SKM-1 treated with dmso at 0.1 percent for 144 hours (cell line): ENCODE measurements around the gene C2orf42.
"Not testable (repeated sequence)": the region's sequence is repeated elsewhere in the genome, so short reads cannot be mapped to it uniquely, and the experiment has no call there.

ENCODE experiments used
- DNase-seq: peaks from one replicate; lab custom pipeline; 2025; ENCODE audit not compliant: unreplicated experiment; lab: John Stamatoyannopoulos, UW

C2orf42 gene

DNA sequence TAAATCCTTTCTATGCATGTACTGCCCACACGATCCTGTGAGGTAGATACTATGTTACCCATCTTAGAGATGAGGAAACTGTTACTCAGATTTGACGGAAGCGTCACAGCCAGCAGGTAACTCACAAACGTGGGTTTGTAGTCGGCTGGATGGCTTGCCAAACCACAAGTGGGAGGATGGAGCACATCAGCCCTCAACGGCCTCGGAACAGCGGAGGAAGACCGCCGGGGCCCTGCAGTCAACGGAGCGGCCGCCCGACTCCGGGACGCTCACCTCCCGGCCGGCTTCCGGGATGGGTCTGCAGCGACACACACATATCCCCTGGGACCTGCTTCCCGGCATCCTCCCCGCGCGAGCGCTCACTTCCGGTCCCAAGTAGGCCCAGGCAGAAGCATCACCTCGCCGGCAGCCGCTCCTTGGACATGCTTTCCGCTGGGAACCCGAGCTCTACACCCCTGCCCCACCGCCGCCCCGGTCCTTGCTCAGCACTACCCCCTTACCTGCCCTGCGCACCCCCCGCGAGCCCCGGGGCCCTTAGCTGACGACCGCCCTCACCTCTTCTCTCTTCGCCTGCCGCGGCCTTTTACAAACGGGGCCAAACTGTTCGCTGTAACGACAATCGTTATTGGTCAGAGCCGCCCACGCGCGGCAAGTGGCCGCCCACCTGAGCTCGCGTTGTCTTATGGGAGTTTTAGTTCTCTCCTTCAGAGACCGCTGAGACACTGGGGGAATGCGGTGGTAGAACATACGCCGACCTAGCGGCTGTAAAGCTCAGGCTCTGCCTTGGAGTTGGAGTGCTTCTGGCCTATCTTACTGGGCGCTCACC lies at the start of gene C2orf42:
Gene C2orf42 (minus strand): TSS at position 602 of the 826 bp plus-strand sequence. CDS start 9,034 bp downstream, outside the sequence.
- peak; percentile 93 for DNase-seq

DNA sequence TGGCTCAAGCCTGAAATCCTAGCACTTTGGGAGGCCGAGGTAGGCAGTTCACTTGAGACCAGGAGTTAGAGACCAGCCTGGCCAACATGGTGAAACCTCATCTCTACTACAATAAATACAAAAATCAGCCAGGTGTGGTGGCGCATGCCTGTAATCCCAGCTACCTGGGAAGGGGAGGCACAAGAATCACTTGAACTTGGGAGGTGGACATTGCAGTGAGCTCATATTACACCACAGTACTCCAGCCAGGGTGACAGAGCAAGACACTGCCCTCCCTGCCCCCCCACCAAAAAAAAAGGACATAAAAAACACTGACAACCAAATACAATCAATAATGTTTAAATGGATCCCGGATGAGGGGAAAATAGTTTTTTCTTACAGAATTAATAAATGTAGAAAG lies 49.8 kb upstream of the C2orf42 start:
- DNase-seq: no peak

DNA sequence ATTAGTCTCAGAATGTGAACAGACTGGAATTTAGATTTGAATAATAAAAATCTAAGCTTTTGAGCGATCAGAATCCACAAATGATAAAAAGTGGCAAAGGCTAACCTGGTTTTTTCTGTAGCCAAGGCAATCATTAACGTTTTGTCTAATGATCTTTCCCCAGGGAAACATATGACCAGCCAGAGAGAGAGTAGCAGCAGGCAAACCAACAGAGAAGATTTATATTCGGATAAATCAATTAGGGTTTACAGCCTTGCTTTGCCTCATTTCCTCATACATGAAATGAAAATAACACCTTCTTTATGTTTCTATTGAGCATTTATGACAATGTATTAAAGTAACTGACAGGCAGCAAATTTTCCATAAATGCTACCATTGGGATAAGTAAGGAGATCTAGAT lies 43.1 kb upstream of the C2orf42 start:
- no peak for DNase-seq

DNA sequence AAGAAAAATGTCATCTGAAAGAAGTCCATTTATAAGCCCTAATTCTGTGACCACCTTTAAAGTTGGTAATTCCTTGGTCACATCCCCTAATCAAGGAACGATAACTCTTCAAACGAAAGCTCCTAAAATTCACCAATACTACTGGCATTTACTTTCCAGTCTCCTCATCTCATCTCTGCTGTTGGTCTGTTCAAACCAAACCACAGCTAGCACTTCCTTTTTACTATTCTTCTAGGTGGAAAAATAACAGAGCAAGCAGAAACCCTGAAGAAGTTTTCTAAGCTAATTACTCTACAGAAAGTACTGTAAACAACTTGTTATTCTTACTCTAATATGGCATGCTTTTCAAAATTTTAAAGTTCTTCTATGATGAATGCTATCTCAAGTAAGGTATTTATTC lies 36.0 kb upstream of the C2orf42 start:
- no peak for DNase-seq

DNA sequence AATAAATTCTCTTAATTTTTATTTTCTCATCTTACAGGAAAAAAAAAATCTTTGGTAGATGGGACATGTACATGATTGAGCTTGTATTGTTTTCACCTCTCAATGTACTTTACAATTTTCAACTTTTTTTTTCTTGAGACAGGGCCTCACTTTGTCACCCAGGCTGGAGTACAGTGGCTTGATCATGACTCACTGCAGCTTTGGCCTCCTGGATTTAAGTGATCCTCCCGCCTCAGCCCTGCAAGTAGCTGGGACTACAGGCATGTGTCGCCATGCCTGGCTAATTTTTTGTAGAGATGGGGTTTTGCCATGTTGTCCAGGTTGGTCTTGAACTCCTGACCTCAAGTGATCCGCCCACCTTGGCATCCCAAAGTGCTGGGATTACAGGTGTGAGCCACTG lies 32.5 kb upstream of the C2orf42 start:
- not testable (repeated sequence) for DNase-seq

DNA sequence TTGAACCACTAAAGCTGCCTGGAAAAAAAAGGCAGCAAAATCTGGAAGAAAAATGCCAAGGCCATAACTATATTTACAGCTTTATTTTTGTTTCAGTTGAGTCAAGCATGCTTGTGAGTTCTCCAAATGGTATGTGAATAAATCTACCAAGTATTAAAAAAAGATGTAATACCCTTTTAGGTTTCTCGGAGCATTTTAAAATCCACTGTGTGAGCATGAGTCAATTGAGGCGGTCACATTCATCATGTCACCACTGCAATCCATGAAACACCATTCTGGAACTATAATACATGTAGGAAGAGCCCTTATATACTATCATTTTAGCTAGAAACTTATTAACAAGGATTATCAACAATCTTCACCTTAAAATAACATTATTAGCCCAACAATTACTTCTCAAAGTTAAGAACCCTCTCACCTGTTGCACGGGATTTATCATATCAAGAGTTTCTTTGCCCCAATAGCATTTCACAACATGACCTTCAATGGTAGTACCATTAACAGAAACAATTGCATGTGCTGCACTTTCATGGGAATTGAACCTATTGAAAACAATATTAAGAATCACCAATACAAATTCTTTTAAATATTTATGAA lies 24.2 kb upstream of the C2orf42 start:
- no peak for DNase-seq

DNA sequence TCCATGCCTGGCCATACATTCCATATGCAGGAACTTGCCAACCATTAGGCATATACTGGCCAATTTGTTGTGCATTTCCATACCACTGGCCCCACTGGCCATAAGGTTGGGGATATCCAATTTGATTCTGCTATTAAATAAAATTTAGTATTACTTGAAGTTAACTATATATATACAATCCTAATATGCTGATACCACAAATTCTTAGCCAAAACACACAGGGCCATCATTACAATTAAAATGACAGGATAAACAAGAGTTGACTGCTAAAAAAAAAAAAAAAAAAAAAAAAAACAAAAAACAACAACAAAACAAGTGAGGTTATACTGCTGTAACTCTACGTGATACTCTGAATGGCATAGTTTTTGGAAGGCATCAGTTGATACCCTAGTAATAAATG lies 23.5 kb upstream of the C2orf42 start:
- DNase-seq: no peak

DNA sequence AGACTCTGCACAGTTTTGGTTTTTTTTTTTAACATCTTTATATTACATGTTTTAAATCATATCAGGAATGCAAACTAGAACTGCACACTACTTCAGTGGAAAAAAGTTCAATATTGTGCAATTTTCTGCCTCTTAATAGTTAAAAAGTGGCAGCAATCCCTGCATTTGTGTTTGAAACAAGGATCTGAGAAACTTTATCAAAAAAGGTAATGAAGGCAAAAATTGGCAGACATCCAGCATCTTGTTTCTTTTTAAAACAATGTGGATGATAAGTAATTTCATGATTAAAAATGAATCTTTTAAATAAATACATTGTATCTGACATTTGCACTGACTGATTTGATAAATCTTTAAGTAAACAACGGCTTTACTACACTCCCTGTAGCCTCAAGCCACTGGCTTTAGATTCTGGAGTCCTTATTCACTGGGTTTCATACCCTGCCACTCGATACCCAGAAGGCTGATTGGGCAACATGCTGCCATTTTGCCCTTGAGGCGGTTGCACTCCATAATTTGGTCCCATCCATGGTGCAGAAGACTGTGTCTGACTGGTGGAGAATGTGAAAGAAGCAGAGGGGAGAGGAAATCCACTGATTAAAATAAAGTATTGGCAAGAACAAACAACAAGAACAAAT lies 21.6 kb upstream of the C2orf42 start:
- DNase-seq: no peak

DNA sequence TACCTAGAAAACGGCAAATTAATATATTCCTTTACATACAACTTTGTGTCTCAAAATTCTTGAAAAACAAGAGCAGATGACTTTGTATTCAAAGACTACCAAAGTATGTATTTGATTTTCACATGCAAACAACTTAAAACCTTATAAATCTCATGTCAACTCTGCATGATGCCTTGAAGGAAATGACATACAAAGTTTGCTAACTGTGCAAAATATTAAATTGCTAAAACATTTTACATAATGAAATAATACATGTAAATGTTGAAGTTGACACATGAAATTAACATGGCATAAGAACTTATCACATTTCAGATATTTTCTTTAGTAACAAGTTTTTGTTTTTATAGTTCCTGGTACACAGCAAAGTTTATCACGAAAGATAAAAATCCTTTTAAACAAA lies 20.8 kb upstream of the C2orf42 start:
- DNase-seq: no peak

DNA sequence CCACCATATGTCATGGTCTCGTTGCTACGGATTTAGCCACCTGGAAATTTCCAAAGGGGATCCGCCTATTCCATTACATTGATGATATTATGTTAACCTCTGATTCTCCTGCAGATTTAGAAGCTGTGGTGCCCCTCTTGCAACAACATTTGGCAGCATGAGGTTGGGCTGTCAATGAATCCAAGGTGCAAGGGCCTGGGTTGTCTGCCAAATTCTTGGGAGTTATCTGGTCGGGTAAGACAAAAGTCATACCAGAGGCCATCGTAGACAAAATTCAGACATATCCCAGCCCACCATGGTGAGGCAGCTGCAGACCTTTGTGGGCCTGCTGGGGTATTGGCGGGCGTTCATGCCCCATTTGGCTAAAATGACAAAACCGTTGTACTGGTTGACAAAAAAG lies 13.6 kb upstream of the C2orf42 start:
- DNase-seq: no peak

DNA sequence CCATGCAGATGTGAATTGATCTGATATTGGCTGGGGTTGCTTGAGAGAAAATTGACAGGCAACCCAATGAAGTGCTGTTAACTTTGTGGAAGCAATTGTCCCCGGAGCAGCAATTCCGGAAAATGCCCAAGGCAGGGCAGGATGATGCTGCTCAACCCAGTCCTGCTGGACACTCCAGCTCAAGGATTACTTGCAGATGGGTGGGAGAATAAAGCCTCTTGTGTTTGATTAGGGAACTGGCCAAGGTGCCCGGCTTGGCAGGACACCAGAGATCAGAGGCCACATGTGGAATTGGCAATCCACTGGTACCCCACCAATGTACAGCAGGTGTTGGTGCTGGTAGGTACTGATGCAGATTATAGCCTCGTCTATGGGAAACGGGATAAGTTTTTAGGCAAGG lies 12.3 kb upstream of the C2orf42 start:
- no peak for DNase-seq

DNA sequence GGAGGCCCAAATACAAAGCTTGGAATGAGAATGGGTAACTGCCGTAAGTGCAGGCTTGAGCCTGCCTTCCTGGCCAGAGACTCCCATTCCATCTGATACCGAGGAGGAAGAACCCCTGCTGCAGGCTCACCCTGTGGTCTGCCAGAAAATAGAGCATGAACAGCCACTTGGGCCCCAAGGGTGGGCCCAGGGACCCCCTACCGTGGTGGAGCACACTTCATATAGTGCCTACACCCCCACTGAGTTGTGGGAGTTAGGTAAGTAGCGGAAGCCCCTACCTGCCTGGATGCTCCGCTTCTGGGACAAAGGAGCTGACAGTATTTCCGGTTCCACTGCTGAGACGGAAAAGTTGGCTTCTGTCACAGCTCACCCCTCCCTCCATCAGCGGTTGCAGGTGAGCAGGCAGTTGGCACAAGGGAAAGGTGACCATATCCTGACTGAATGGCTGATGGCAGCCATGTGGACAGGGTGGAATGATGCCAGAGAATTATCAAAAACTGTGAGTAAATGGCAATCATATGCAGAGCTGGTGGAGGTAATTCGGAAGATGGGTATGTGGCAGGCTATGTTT lies 11.5 kb upstream of the C2orf42 start:
- DNase-seq: no peak

DNA sequence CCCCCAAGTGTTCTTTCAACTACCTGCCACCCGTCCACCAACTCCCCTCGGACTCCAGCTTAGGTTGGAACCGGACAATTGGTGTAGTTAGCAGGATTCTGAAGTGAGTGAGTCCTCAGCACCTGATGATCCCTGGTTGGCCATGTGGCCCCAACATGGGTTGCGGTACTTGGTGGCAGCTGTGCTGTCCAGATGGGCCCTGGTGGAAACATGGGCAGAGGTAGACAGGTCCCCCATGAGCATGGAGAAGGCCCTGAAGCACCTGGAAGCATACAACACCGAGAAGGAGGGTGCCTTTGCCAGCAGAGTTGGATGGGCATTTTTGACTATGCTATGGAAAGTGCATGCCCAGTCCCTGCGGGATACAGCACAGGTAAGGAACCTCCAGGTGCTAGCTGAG lies 11.0 kb upstream of the C2orf42 start:
- DNase-seq: no peak

DNA sequence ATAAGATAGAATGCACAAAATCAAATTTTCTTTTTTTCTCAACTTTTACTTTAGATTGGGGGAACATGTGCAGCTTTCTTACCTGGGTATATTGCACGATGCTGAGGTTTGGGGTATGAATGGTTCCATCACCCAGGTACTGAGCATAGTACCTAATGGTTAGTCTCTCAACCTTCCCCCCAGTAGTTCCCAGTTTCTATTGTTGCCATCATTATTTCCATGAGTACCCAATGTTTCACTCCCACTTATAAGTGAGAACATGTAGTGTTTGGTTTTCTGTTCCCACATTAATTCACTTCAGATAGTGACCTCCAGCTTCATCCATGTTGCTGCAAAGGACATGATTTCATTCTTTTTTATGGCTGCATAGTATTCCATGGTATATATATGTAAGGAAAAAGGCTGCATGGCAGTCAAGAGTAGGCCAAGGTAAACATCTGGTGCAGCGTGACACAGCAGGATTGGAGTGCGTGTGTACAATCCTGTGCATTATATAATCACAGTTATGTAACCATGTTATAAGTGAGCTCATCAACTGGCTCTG lies 10.5 kb upstream of the C2orf42 start:
- no peak for DNase-seq

DNA sequence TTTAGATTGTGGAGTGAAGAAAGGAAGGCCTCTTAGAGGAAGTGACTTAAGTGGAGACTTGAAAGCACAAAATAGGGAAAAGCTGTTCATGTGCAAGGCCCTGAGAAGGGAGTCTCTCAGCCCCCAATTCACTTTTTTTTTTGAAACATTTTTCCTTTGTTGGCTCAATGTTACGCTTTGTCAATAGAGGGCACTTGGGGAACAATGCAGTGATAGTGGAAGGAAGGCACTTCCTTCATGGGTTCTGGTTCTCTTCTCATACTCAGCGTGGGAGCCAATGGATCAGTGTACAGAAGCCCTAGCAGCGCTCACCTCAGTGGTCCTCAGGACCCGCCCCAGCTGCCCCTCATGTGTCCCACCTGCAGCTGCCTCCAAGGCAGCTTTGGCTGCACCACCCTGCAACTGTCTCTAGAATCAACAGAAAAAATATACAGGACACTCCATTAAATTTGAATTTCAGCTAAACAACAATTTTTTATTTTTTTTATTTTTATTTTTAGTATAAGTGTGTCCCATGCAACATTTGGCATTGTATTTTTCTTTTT lies 8.6 kb upstream of the C2orf42 start:
- DNase-seq: no peak

DNA sequence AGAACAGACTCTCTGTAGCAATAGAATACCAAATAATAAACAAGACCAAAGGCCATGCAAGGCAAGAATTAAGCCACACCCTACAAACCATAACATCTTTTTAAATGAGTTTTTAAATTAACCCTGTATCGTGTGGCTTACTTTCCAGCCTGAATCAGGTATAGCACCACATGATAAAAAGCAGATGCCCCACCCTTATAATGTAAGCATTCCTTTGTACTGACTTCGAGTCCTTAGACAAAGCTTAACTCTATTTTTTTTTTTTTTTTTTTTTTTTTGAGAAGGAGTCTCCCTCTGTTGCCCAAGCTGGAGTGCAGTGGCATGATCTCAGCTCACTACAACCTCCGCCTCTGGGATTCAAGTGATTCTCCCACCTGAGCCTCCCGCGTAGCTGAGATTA lies 1.7 kb upstream of the C2orf42 start:
- DNase-seq: no peak

DNA sequence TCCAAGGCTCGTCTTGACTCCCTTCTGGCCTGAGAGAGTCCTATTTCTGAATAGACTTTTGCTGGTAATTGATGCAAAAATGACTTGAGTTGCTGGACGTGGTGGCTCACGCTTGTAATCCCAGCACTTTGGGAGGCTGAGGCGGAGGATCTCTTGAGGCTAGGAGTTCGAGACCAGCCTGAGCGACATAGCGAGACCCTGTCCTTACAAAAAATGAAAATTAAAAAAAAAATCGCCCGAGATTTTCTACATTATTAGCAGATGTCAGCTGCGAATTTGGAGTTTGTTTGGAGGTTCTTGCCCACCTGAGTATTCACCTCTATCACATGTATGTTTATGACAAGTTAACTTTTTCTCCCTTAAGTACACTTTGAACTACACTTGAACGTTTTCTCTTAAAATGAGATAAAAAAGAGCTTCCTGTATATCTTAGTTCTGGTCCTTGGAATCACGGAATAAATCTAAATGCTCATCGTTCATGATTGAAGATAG lies 471 bp upstream of the C2orf42 start:
- DNase-seq: no peak

DNA sequence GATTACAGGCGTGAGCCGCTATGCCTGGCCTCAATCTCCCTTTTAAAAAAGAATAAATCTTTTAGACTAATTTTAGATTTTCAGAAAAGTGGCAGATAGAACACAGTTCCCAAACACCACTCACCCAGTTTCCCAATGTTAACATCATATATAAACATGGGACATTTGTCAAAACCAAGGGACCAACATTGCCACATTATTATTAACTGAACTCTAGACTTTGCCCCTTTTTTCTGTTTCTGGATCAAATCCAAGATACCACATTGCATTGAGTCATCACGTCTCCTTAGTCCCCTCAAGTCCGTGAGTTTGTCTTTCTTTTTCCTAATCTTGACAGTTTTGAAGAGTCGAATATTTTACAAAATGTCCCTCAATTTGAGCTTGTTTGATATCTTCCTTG lies 2.4 kb downstream of the C2orf42 start:
- no peak for DNase-seq

DNA sequence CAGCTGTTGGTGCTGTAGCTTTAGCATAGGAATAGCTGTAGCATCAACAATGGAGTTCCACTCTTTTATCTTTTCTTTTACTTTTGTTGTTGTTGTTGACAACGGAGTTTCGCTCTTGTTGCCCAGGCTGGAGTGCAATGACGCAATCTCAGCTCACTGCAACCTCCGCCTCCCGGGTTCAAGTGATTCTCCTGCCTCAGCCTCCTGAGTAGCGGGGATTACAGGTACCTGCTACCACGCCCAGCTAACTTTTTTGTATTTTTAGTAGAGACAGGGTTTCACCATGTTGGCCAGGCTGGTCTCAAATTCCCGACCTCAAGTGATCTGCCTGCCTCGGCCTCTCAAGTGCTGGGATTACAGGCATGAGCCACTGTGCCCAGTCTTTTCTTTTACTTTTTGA lies 3.6 kb downstream of the C2orf42 start:
- not testable (repeated sequence) for DNase-seq

DNA sequence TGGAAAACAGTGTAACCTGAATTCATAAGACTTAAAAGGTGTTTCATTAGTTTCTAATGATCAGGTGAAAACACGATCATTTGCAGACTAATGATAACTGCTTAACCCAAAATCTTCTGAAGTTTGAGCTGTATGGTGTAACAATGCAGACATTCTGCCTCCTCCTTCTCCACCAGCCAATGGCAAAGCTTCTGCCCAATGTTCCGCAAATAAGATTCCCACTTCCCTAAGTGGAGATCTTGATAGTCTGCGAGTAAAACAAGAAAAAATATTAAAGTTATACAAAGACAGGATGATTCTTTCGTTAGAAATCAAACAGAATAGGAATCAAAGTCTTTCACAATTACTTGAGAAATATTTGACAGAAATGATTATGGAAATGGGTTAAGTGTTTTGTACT lies 8.1 kb downstream of the C2orf42 start:
- no peak for DNase-seq

DNA sequence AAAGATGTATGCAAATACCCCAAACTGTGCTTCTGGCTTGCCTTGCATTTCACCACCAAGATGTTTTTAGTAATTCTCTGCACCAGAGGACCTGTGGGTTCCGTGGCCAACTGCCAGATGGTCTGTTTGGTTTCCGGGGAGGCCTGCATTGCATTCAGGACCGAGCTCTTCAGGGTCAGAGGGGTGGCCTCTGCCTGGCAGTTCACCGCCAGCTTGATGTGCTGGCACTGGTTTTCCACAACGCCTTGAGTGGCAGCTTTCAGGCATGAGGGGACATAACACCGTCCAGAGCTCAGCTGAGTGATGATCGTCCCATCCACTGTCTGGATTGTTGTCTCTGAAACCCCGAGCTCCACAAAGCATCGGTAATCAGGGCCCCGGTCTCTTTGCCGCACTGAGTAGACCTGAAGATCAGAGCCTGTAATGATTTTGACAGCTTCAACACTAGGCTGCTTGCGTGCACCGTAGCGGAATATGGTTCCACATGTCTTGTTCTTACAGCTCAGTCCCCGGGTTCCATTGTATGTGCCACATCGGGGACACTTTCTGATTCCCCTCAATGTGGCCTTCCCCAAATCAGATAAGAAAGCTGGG lies 9.4 kb downstream of the C2orf42 start:
- peak; percentile 5 for DNase-seq
